Peyer's patch (tissue), 4 donors: ENCODE data around the gene NLGN2.

Experiments
- POLR2A ChIP-seq, 2 donors: fragments of 450-650 bp; IDR thresholded peaks; one replicate each; pipeline ENCODE4 v1.5.1; 2017; ENCODE audit warnings: antibody characterized with exemption in 2 of 2, mild to moderate bottlenecking in 2 of 2, moderate library complexity in 2 of 2
- TF ChIP-seq, protein P1 (sequence below), 6 experiments: fragments of 450-650 bp in 4 of 6; fragments of 200-600 bp in 2 of 6; sonication (generic) in 1 of 6; IDR thresholded peaks; one replicate each; pipeline ENCODE4 v1.5.1; 2017 to 2019; ENCODE audit warnings: antibody characterized with exemption in 6 of 6, mild to moderate bottlenecking in 3 of 6, moderate library complexity in 1 of 6

DNA sequence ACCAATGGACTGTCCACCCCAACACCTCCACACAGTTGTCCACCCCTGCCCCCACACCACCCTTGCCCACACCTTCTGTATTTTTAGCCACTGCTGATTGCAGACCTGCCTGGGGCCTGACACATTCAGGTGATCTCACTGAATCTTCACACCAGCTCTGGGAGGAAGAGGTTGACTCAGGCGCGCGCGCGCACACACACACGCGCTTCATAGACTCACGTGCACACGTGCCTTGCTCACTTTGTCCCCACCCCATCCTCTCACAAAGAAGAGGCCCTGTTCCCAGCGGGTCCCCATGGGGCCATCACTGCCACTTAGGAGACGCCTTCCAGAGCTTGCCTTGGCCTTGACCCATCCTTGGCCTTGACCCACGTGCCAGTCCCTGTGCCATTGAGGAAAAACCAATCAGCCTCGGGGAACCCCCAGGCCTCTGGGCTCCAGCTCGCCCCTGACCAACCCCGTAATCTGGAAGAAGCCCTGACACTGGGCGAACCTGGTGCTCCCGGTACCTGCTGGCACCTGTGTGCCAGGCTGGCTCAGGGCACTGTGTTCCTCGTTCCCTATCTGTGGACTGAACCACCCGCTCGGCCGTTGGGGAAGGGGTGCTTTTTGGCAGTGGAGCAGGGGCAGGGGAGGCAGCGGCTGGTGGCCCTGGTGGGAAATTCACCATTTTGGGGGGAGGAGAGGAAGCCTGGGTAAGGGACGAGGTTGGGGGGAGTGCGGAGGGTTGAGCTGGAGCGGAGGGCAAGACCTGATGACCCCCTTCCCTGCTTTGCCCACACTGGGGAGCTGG is 3.2 kb downstream of the NLGN2 start:
- no peak for TF ChIP-seq POLR2A (IDR thresholded peaks at IDR 0.05)
- TF ChIP-seq, protein P1, sequence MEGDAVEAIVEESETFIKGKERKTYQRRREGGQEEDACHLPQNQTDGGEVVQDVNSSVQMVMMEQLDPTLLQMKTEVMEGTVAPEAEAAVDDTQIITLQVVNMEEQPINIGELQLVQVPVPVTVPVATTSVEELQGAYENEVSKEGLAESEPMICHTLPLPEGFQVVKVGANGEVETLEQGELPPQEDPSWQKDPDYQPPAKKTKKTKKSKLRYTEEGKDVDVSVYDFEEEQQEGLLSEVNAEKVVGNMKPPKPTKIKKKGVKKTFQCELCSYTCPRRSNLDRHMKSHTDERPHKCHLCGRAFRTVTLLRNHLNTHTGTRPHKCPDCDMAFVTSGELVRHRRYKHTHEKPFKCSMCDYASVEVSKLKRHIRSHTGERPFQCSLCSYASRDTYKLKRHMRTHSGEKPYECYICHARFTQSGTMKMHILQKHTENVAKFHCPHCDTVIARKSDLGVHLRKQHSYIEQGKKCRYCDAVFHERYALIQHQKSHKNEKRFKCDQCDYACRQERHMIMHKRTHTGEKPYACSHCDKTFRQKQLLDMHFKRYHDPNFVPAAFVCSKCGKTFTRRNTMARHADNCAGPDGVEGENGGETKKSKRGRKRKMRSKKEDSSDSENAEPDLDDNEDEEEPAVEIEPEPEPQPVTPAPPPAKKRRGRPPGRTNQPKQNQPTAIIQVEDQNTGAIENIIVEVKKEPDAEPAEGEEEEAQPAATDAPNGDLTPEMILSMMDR (IDR thresholded peaks at IDR 0.05), result no peak
